Mesothelial cell of epicardium (in vitro differentiated cells): ENCODE measurements around the gene PACRG. TPM values are rescaled to one million over a fixed set of nuclear protein-coding genes. Genes with fewer than 3 reads are reported as not detected.

ENCODE experiments used
- DNase-seq, 2 experiments: peaks; one replicate each; pipeline ENCODE4 v3.0.0; 2021; ENCODE audit warnings: low spot score in 2 of 2; ENCODE audit not compliant: unreplicated experiment in 2 of 2
- H3K27ac Mint-ChIP-seq: 2 replicates; pipeline ENCODE4 v1.8.0; 2021; ENCODE audit warnings: mixed read lengths
- H3K27me3 Mint-ChIP-seq: 2 replicates; pipeline ENCODE4 v1.8.0; 2021; ENCODE audit warnings: low read depth, mixed read lengths
- H3K36me3 Mint-ChIP-seq: 2 replicates; pipeline ENCODE4 v1.8.0; 2021; ENCODE audit warnings: mixed read lengths
- H3K4me1 Mint-ChIP-seq: 2 replicates; pipeline ENCODE4 v1.8.0; 2021; ENCODE audit warnings: mixed read lengths
- H3K4me3 Mint-ChIP-seq: 2 replicates; pipeline ENCODE4 v1.8.0; 2021; ENCODE audit warnings: mild to moderate bottlenecking, moderate library complexity, mixed read lengths
- H3K9me3 Mint-ChIP-seq: 2 replicates; pipeline ENCODE4 v1.8.0; 2021; ENCODE audit warnings: mixed read lengths
- total RNA-seq: library from RNA; stranded (reverse); gene quantifications from 3 replicates; pipeline ENCODE4 v1.2.1, GENCODE V29; 2021
- TF ChIP-seq, protein P1 (sequence below): fragments of 200-600 bp; sonication (generic); IDR thresholded peaks from one replicate; pipeline ENCODE4 v1.5.0; 2021; ENCODE audit warnings: antibody characterized with exemption; ENCODE audit not compliant: unreplicated experiment

Gene PACRG
- total RNA-seq, 1 donor from 2014 or later, result 1.6 TPM

DNA sequence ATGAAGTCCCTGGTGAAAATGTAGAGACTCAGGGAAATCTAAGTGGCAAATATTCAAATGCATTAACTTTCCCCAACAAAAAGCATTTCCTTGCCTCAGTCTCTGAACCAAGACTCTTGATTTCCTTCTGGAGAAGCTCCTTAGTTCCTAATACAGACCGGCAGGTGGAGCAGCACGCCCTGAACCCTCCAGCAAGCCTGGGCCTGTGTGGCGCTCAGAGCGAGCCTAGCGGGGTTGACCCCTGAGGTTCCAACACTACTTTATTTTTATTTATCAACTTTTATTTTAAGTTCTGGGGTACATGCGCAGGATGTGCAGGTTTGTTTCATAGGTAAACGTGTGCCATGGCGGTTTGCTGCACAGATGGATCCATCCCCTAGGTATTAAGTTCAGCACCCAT is 50.8 kb downstream of the PACRG start:
- Mint-ChIP-seq H3K4me3 (no peak overlapping the region), H3K27ac (no peak overlapping the region), H3K4me1 (no peaks in the 10 kb centered on the region), H3K36me3 (no peaks in the 10 kb centered on the region), H3K27me3 (no peaks in the 10 kb centered on the region), H3K9me3 (peaks cover 34% of the 10 kb centered on the region)
- no peak for DNase-seq
- TF ChIP-seq, protein P1, sequence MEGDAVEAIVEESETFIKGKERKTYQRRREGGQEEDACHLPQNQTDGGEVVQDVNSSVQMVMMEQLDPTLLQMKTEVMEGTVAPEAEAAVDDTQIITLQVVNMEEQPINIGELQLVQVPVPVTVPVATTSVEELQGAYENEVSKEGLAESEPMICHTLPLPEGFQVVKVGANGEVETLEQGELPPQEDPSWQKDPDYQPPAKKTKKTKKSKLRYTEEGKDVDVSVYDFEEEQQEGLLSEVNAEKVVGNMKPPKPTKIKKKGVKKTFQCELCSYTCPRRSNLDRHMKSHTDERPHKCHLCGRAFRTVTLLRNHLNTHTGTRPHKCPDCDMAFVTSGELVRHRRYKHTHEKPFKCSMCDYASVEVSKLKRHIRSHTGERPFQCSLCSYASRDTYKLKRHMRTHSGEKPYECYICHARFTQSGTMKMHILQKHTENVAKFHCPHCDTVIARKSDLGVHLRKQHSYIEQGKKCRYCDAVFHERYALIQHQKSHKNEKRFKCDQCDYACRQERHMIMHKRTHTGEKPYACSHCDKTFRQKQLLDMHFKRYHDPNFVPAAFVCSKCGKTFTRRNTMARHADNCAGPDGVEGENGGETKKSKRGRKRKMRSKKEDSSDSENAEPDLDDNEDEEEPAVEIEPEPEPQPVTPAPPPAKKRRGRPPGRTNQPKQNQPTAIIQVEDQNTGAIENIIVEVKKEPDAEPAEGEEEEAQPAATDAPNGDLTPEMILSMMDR, result no peak

DNA sequence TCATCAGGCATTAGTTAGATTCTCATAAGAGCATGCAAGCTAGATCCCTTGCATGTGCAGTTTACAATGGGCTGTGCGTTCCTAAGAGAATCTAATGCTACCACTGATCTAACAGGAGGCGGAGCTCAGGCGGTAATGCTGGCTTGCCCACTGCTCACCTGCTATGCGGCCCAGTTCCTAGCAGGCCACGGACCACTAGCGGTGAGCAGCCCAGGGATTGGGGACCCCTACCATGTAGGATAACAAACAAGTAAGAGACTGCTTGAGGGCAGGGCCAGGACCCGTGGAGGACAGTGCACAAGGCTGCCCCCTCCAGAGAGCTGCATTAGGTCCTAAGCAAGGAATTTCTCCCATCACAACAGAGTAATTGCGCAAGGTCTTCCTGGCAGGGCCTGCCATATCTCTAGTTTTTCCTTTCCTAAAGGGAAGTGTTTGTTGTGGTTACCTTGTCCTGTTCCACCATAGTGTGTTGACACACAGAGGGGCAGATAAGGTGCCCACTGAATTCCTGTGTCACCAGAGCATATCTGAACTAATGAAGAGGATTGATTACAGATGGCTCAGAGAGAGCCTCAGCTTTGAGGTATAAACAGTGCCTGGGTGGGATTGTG is 58.0 kb downstream of the PACRG start:
- H3K27me3 Mint-ChIP-seq, result no peaks in the 10 kb centered on the region
- no peak overlapping the region for H3K27ac Mint-ChIP-seq
- H3K9me3 Mint-ChIP-seq, result peaks cover 46% of the 10 kb centered on the region
- H3K36me3 Mint-ChIP-seq, result no peaks in the 10 kb centered on the region
- H3K4me3 Mint-ChIP-seq, result no peak overlapping the region
- DNase-seq, result no peak
- peaks cover 5% of the 10 kb centered on the region for H3K4me1 Mint-ChIP-seq
- TF ChIP-seq, protein P1, result no peak

DNA sequence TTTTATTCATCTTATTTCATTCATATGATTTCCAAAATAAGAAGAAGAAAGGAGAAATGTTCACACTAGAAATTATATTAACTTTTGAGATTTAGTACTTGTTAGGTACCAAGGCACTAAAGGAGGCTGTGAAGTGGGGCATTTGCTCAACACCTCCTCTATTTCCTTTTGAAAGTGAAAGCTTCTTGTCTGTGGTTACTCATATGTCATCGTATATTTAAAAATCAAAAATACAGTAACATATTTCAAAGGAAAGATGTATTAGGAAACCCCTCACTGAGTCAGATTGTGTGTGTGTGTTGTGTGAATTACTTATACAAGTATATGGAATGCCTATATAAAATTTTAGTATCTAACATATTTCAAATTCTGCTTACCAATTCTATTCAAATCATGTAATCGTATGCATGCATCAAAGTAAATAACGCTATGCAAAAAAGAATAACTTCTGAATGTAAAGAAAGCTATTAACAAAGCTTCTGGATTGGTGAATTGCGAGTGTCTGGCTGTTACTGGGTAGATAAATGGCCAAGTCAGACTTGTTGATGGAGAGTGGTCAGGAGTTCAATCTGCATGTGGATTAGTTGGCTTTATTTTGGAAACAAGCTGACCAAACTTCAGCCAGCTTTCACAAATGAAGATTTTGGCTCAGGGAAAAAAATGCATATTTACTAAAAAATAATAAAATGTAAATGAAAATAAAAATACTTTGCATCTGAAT is 70.9 kb downstream of the PACRG start:
- Mint-ChIP-seq H3K36me3 (no peaks in the 10 kb centered on the region), H3K4me3 (no peak overlapping the region), H3K27ac (no peak overlapping the region), H3K27me3 (peaks cover 7% of the 10 kb centered on the region), H3K9me3 (no peaks in the 10 kb centered on the region), H3K4me1 (no peaks in the 10 kb centered on the region)
- TF ChIP-seq, protein P1, result no peak
- no peak for DNase-seq

DNA sequence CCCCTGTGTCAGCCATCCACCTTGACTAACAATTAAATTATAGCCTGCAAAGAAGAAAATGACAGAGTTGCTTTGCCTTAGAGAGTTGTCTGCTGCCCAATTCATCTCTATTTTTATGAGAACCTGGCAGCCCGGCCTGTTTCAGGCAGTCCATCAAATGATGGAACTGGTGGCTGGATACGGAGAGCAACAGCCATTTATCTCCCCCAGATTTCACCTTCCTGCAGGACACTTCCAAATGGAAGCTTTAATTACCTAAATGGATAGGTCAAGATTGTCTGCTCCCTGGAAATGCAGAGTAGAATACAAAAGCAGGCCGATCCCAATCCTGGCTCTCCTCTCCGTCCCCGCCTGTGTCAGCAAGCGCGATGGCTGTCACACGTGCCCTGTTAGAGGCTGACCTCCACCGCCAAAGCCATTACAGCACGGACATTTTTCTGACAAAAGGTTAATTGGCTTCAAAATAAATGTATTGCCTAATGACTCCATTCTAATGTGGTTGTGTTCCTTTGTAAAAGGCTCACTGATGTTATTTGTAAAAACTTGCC is 86.7 kb downstream of the PACRG start:
- peaks cover 4% of the 10 kb centered on the region for H3K27me3 Mint-ChIP-seq
- H3K4me1 Mint-ChIP-seq, result no peaks in the 10 kb centered on the region
- H3K4me3 Mint-ChIP-seq, result no peak overlapping the region
- DNase-seq, result no peak
- H3K9me3 Mint-ChIP-seq, result peaks cover 11% of the 10 kb centered on the region
- H3K36me3 Mint-ChIP-seq, result no peaks in the 10 kb centered on the region
- TF ChIP-seq, protein P1, result no peak
- H3K27ac Mint-ChIP-seq, result no peak overlapping the region

DNA sequence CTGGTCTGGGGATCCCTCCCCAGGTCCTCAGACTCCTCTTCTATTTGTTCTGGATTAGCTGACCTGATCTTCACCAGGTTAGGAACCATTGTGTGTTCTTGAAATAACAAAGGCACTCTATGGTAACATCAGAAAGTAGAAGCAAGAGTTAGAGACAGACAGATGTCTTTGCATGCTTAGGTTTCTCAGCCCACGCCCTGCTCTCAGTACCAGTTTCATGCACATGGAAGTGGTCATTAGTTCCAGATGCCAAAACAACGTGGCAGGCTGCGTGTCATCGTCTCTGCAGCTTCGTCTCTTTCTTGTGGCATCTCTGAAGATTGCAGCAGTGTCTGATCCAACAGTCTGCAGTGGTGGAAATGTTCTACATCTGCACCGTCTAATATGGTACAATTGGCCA is 89.4 kb downstream of the PACRG start:
- Mint-ChIP-seq H3K4me3 (no peak overlapping the region), H3K36me3 (no peaks in the 10 kb centered on the region), H3K4me1 (no peaks in the 10 kb centered on the region), H3K27ac (no peak overlapping the region), H3K9me3 (no peaks in the 10 kb centered on the region), H3K27me3 (peaks cover 7% of the 10 kb centered on the region)
- no peak for DNase-seq
- TF ChIP-seq, protein P1, result no peak
